Ureter (tissue), 1 donor: ENCODE data around the gene MYG1. TPM values are rescaled to one million over a fixed set of nuclear protein-coding genes. Genes with fewer than 3 reads are reported as not detected.
"Not testable (repeated sequence)": the region's sequence is repeated elsewhere in the genome, so short reads cannot be mapped to it uniquely, and the experiment has no call there.

Experiments
- DNase-seq: peaks from one replicate; pipeline ENCODE4 v3.0.0-alpha.2; 2020; ENCODE audit warnings: low spot score
- total RNA-seq: library from RNA; stranded (reverse); gene quantifications from one replicate; pipeline ENCODE4 v1.2.4, GENCODE V29; 2023
- donor health status: DM: yes; HTN: yes; CAD: no.

The MYG1 gene
- total RNA-seq, 1 donor from 2014 or later = 50.0 TPM

- no peak for DNase-seq
Observed at GRCh38 chr12:53327435-53328042, 28.0 kb downstream of the MYG1 start.

- no peak for DNase-seq
Observed at GRCh38 chr12:53328043-53328435, 28.5 kb downstream of the MYG1 start.

- DNase-seq = no peak
Observed at GRCh38 chr12:53330671-53331070, 31.2 kb downstream of the MYG1 start.

- DNase-seq = not testable (repeated sequence)
Observed at GRCh38 chr12:53332339-53332738, 32.8 kb downstream of the MYG1 start.

- no peak for DNase-seq
Observed at GRCh38 chr12:53332744-53333143, 33.2 kb downstream of the MYG1 start.

- DNase-seq = no peak
Observed at GRCh38 chr12:53333289-53333688, 33.8 kb downstream of the MYG1 start.

GRCh38 chr12:53333845-53334244 lies 34.4 kb downstream of the MYG1 start:
- DNase-seq = no peak

- no peak for DNase-seq
Observed at GRCh38 chr12:53334822-53335221, 35.3 kb downstream of the MYG1 start.

GRCh38 chr12:53336181-53336681 lies 36.7 kb downstream of the MYG1 start, which contains the start of gene SP7:
SP7 (minus strand) TSS chr12:53336354; CDS start chr12:53335646, 708 bp downstream.
- DNase-seq = no peak

GRCh38 chr12:53338017-53338416 lies 38.5 kb downstream of the MYG1 start:
- no peak for DNase-seq

GRCh38 chr12:53338916-53339315 lies 39.4 kb downstream of the MYG1 start:
- no peak for DNase-seq

- no peak for DNase-seq
Observed at GRCh38 chr12:53340398-53340797, 40.9 kb downstream of the MYG1 start.

GRCh38 chr12:53343449-53343848 lies 44.0 kb downstream of the MYG1 start:
- DNase-seq = no peak

- no peak for DNase-seq
Observed at GRCh38 chr12:53343969-53344368, 44.5 kb downstream of the MYG1 start.

GRCh38 chr12:53344487-53344823 lies 45.0 kb downstream of the MYG1 start:
- no peak for DNase-seq

- peak; percentile 84 for DNase-seq
Observed at GRCh38 chr12:53344824-53345485, 45.5 kb downstream of the MYG1 start.

GRCh38 chr12:53345486-53346188 lies 46.1 kb downstream of the MYG1 start:
- no peak for DNase-seq

- no peak for DNase-seq
Observed at GRCh38 chr12:53346491-53346890, 47.0 kb downstream of the MYG1 start.

GRCh38 chr12:53347905-53348304 lies 48.4 kb downstream of the MYG1 start:
- no peak for DNase-seq

GRCh38 chr12:53352331-53353256 lies 53.1 kb downstream of the MYG1 start:
- peak; percentile 92 for DNase-seq

- DNase-seq = no peak
Observed at GRCh38 chr12:53353257-53353655, 53.8 kb downstream of the MYG1 start.

GRCh38 chr12:53355121-53355520 lies 55.6 kb downstream of the MYG1 start:
- DNase-seq = no peak
